Stimulated activated CD8-positive, alpha-beta memory T cell treated with anti-CD3 and anti-CD28 coated beads, Interleukin-12 subunit alpha, Interleukin-12 subunit beta, amount 100 ng/mL, for 24 hours (primary cell): ENCODE measurements around the gene GPR52.

Experiments used
- DNase-seq: peaks from one replicate; pipeline ENCODE4 v3.0.0-alpha.2; 2020; ENCODE audit errors: extremely low read depth

Gene GPR52

GRCh38 chr1:174466607-174467006 is 18.8 kb downstream of the GPR52 start:
- no peak for DNase-seq

DNA sequence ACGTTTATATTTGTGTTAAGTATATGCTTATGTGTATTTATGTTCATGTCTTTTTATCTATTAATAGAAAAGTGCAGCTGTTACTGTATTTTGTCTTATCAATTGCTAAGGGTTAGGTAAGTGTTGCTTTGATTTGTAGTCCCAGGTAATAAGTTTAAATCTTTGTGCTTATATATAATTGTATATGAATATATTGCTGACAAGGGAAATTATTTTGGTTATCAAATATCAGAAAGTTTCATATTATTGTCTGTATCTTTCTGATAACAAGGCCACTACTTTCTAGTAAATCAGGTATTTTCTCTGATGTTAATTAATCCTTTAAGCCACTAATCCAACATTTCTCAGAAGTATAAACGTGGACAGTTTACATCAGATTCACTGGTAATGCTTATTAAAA is 21.3 kb downstream of the GPR52 start:
- no peak for DNase-seq

GRCh38 chr1:174469687-174470086 is 21.9 kb downstream of the GPR52 start:
- DNase-seq: no peak

- DNase-seq: no peak
These were observed 31.5 kb downstream of the GPR52 start for GRCh38 chr1:174479281-174479680.

DNA sequence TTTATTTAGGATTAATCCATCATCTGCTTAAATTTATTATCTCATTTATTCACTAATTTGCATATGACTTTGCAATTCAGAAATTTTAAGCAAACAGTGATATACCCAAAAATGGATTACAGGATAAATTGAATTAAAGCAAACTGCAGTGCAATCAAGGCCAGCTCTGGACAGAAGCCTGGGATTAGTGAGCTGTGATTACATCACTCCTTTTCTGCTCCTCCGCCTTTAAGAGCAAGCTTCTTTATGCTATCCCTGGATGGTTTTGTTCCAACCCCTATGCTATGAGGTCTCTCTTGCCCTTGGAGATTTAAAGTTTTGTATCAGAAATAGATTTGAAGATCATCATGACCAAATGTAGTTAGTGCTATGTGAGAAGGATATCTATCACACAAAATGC is 32.6 kb downstream of the GPR52 start:
- DNase-seq: no peak

GRCh38 chr1:174491606-174492005 is 43.8 kb downstream of the GPR52 start:
- DNase-seq: no peak

GRCh38 chr1:174497478-174497877 is 49.7 kb downstream of the GPR52 start:
- DNase-seq: no peak
